B cell (primary cell): ENCODE data around the gene KAZN. TPM values are rescaled to one million over a fixed set of nuclear protein-coding genes. Genes with fewer than 3 reads are reported as not detected.

Experiments used
- ATAC-seq: fragments of 200-7000 bp; cut with Tn5 transposase; one replicate; pipeline ENCODE4 v1.10.0; 2021; ENCODE audit warnings: low read depth, mild to moderate bottlenecking, moderate number of reproducible peaks, moderate library complexity
- CTCF ChIA-PET: fragments of 350-600 bp; sonication (Branson Sonifier 250); formaldehyde crosslinking; loops from one replicate; lab custom pipeline; 2021; ENCODE audit warnings: antibody characterized with exemption, inconsistent platforms; lab: Charles Lee
- POLR2A ChIA-PET: fragments of 350-600 bp; sonication (Branson Sonifier 250); formaldehyde crosslinking; loops from one replicate; lab custom pipeline; 2021; ENCODE audit warnings: antibody characterized with exemption; lab: Charles Lee
- DNase-seq: peaks from one replicate; pipeline ENCODE4 v3.0.0; 2013
- H2AFZ ChIP-seq: 2 replicates; pipeline ENCODE4 v1.6.1; 2012; ENCODE audit warnings: mild to moderate bottlenecking, low read depth, low read length; ENCODE audit not compliant: insufficient read depth, poor library complexity, severe bottlenecking
- H3K27ac ChIP-seq, 2 donors: 1 replicate in 1 of 2; 2 replicates in 1 of 2; pipeline ENCODE4 v1.5.1; 2012 to 2013; ENCODE audit warnings: low read length in 2 of 2, mild to moderate bottlenecking in 2 of 2, moderate library complexity in 1 of 2
- H3K27me3 ChIP-seq, 4 experiments: fragments of 200-600 bp in 1 of 4; sonication (generic) in 1 of 4; replicated peaks in 1 of 4; 1 replicate in 2 of 4; 2 replicates in 2 of 4; pipeline versions ENCODE4 v1.6.1 to v1.7.0; 2013 to 2016; ENCODE audit warnings: low read length in 3 of 4, mild to moderate bottlenecking in 2 of 4, mixed read lengths in 1 of 4, moderate library complexity in 1 of 4; ENCODE audit not compliant: insufficient read depth in 4 of 4, control insufficient read depth in 3 of 4; ENCODE audit errors: control extremely low read depth in 1 of 4
- H3K36me3 ChIP-seq, 2 experiments: replicated peaks in 1 of 2; 1 replicate in 1 of 2; 2 replicates in 1 of 2; pipeline versions ENCODE4 v1.6.1 to v1.7.1; 2013; ENCODE audit warnings: low read length in 1 of 2; ENCODE audit not compliant: insufficient read depth in 2 of 2, control insufficient read depth in 1 of 2; ENCODE audit errors: control extremely low read depth in 1 of 2, extremely low read depth in 1 of 2
- H3K4me1 ChIP-seq, 2 donors: fragments of 200-600 bp in 1 of 2; sonication (generic) in 1 of 2; 1 replicate in 1 of 2; 2 replicates in 1 of 2; pipeline versions ENCODE4 v1.5.1 to v1.6.1; 2013 to 2017; ENCODE audit warnings: low read length in 2 of 2; ENCODE audit not compliant: control insufficient read depth in 2 of 2, insufficient read depth in 2 of 2
- H3K4me2 ChIP-seq: replicated peaks from 2 replicates; pipeline ENCODE3; 2012; ENCODE audit warnings: mild to moderate bottlenecking, low read depth, low read length; ENCODE audit not compliant: poor library complexity, severe bottlenecking
- H3K4me3 ChIP-seq, 5 experiments: fragments of 200-600 bp in 1 of 5; sonication (generic) in 1 of 5; 1 replicate in 3 of 5; 2 replicates in 2 of 5; pipeline versions ENCODE4 v1.5.1 to v1.7.0; 2011 to 2016; ENCODE audit warnings: low read length in 4 of 5, mild to moderate bottlenecking in 4 of 5, low read depth in 2 of 5, control low read depth in 1 of 5, moderate library complexity in 1 of 5; ENCODE audit not compliant: insufficient read depth in 1 of 5; ENCODE audit errors: control extremely low read depth in 1 of 5, extremely low read depth in 1 of 5
- H3K79me2 ChIP-seq: fragments of 200-600 bp; sonication (generic); one replicate; pipeline ENCODE4 v1.6.0; 2016; ENCODE audit warnings: low read length; ENCODE audit not compliant: control insufficient read depth, insufficient read depth
- H3K9ac ChIP-seq: fragments of 200-600 bp; sonication (generic); 2 replicates; pipeline ENCODE4 v1.6.1; 2017; ENCODE audit warnings: mild to moderate bottlenecking, low read length, moderate library complexity
- H3K9me3 ChIP-seq, 3 donors: one replicate each; pipeline versions ENCODE4 v1.6.1 to v1.7.1; 2013; ENCODE audit warnings: low read length in 2 of 3; ENCODE audit not compliant: control insufficient read depth in 2 of 3, insufficient read depth in 1 of 3; ENCODE audit errors: control extremely low read depth in 1 of 3
- H4K20me1 ChIP-seq: 2 replicates; pipeline ENCODE4 v1.6.0; 2012; ENCODE audit warnings: mild to moderate bottlenecking, low read length; ENCODE audit not compliant: insufficient read depth, control insufficient read depth, poor library complexity, severe bottlenecking
- H3K27ac Mint-ChIP-seq: one replicate; pipeline ENCODE4 v1.8.0; 2021; ENCODE audit warnings: mixed read lengths
- H3K27me3 Mint-ChIP-seq: one replicate; pipeline ENCODE4 v1.8.0; 2021; ENCODE audit warnings: mixed read lengths
- H3K4me1 Mint-ChIP-seq: one replicate; pipeline ENCODE4 v1.8.0; 2021; ENCODE audit warnings: mixed read lengths
- H3K4me3 Mint-ChIP-seq: one replicate; pipeline ENCODE4 v1.8.0; 2021; ENCODE audit warnings: mixed read lengths
- H3K9me3 Mint-ChIP-seq: one replicate; pipeline ENCODE4 v1.8.0; 2022; ENCODE audit warnings: mixed read lengths; ENCODE audit not compliant: insufficient read depth
- EZH2 ChIP-seq: IDR thresholded peaks from 2 replicates; pipeline ENCODE4 v1.6.1; 2012; ENCODE audit warnings: borderline replicate concordance, low read depth, mild to moderate bottlenecking, moderate library complexity, low read length; ENCODE audit not compliant: insufficient read depth, poor library complexity, severe bottlenecking
- WGBS: methylation state at CpG from one replicate; pipeline ENCODE4 v1.1.5; 2013; ENCODE audit warnings: missing lambda C conversion rate; ENCODE audit not compliant: insufficient coverage; 5-methylcytosine and 5-hydroxymethylcytosine counted together
- intact Hi-C: fragments of 100-400 bp; cut with micrococcal nuclease; formaldehyde crosslinking; loops from one replicate; pipeline ENCODE4 v1.10.0; 2022
- polyA plus RNA-seq: library from polyadenylated mRNA; depleted of rRNA; stranded (reverse); fragments of >200 nt; gene quantifications from 2 replicates; pipeline ENCODE4 v1.2.3, GENCODE V29; 2012
- total RNA-seq, 2 donors: library from RNA; stranded (reverse); fragments of 120-200 nt in 1 of 2; gene quantifications; 1 replicate in 1 of 2; 2 replicates in 1 of 2; pipeline versions ENCODE4 v1.2.3 to v1.2.4, GENCODE V29; 2013 to 2022
- TF ChIP-seq, protein P1 (sequence below): fragments of 200-600 bp; IDR thresholded peaks from one replicate; pipeline ENCODE4 v1.8.0; 2022; ENCODE audit warnings: antibody characterized with exemption, mild to moderate bottlenecking

Gene KAZN
- total and polyA plus RNA-seq, 2 donors (not counting 1 experiment from before 2014, with no cell fraction given): 0.13 to 0.39 TPM

GRCh38 chr1:14915356-14916054 lies 317.0 kb downstream of the KAZN start:
- Mint-ChIP-seq H3K27ac (no peak overlapping the region), H3K9me3 (no peaks in the 10 kb centered on the region), H3K4me3 (no peak overlapping the region), H3K27me3 (peaks cover 10% of the 10 kb centered on the region), H3K4me1 (no peaks in the 10 kb centered on the region)
- ATAC-seq: peak; percentile 60
- Histone ChIP-seq H3K4me2 (no peak overlapping the region), H2AFZ (no peak overlapping the region), H4K20me1 (no peaks in the 10 kb centered on the region), H3K9me3 (no peaks in the 10 kb centered on the region), H3K9ac (no peak overlapping the region), H3K4me1 (no peaks in the 10 kb centered on the region), H3K27ac (no peak overlapping the region), H3K79me2 (no peaks in the 10 kb centered on the region), H3K36me3 (no peaks in the 10 kb centered on the region), H3K27me3 (peaks cover 0 to 2% (median 0%) of the 10 kb centered on the region in 4 experiments), H3K4me3 (no peak overlapping the region)
- CTCF ChIA-PET: no interaction called here
- WGBS: 44% methylated on average over 7 of the region's 9 CpGs
- POLR2A ChIA-PET: no interaction called here
- intact Hi-C loops: no loop called here
- TF ChIP-seq EZH2: no peak
- TF ChIP-seq, protein P1, sequence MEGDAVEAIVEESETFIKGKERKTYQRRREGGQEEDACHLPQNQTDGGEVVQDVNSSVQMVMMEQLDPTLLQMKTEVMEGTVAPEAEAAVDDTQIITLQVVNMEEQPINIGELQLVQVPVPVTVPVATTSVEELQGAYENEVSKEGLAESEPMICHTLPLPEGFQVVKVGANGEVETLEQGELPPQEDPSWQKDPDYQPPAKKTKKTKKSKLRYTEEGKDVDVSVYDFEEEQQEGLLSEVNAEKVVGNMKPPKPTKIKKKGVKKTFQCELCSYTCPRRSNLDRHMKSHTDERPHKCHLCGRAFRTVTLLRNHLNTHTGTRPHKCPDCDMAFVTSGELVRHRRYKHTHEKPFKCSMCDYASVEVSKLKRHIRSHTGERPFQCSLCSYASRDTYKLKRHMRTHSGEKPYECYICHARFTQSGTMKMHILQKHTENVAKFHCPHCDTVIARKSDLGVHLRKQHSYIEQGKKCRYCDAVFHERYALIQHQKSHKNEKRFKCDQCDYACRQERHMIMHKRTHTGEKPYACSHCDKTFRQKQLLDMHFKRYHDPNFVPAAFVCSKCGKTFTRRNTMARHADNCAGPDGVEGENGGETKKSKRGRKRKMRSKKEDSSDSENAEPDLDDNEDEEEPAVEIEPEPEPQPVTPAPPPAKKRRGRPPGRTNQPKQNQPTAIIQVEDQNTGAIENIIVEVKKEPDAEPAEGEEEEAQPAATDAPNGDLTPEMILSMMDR: peak; percentile 89
- peak; percentile 47 for DNase-seq

- Histone ChIP-seq H3K4me3 (no peak overlapping the region), H3K9me3 (peaks cover 0 to 8% (median 0%) of the 10 kb centered on the region in 3 donors), H3K79me2 (no peaks in the 10 kb centered on the region), H3K27me3 (peaks cover 0 to 12% (median 2%) of the 10 kb centered on the region in 4 experiments), H3K4me1 (peaks cover 0 to 3% of the 10 kb centered on the region in 2 donors), H3K36me3 (no peaks in the 10 kb centered on the region), H3K9ac (no peak overlapping the region), H3K27ac (no peak overlapping the region), H2AFZ (no peak overlapping the region), H3K4me2 (no peak overlapping the region), H4K20me1 (no peaks in the 10 kb centered on the region)
- WGBS: 89% methylated on average over 9 of the region's 10 CpGs
- CTCF ChIA-PET: no interaction called here
- Mint-ChIP-seq H3K27ac (no peak overlapping the region), H3K4me1 (peaks cover 3% of the 10 kb centered on the region), H3K9me3 (no peaks in the 10 kb centered on the region), H3K4me3 (no peak overlapping the region), H3K27me3 (peaks cover 29% of the 10 kb centered on the region)
- intact Hi-C loops: no loop called here
- ATAC-seq (no peak), DNase-seq (no peak)
- TF ChIP-seq EZH2: no peak
- TF ChIP-seq, protein P1: no peak
- POLR2A ChIA-PET: no interaction called here
Measured at GRCh38 chr1:14919289-14919688, 320.8 kb downstream of the KAZN start.
